Measurements from ENCODE around the gene TATDN3.

The TATDN3 gene

DNA sequence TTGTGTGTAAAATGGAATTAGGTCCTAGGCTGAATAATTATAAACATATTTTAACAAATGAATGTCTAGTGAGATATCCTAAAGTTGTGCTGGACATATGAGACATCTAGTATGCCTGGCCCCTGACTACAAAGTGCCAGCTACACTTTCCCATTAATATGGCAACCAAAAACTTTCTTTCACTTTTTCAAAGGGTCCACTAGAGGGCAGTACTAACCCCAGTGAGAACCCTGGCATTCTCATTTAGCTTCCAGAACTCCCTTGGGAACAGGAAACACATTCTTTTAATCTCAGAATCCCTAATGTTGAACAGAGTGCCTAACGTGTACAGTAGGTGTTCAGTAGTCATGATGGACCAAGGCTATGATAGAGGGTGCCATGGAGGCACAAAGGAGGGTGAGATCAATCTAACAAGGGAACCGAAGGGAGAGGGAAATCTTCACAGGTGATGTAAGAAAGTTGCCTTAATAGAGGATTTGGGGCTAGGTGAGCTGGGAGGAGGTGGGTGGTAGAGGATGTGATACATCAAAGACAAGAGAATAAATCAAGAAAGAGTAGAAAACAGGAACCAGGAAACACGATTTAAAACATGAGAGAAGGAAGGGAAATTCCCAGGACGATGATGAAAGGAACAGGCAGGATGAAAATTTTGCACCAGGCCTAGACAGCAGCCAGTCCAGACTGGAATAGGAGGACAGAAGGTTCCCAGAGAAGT, 41.7 kb upstream of the TATDN3 start:
- WGBS, 2 donors (ENCODE audit: extremely low coverage in 2 of 2, insufficient read length in 2 of 2, insufficient replicate concordance in 1 of 2) = no CpG with 5 or more reads among the region's 4 CpGs
- Histone ChIP-seq H3K9me3 (replicated peaks in 1 of 2; ENCODE audit: control insufficient read depth in 2 of 2, insufficient read depth in 1 of 2, low read depth in 1 of 2, low read length in 2 of 2) (peaks cover 0 to 8% of the 10 kb centered on the region in 2 donors), H3K36me3 (replicated peaks in 1 of 2; ENCODE audit: control insufficient read depth in 2 of 2, insufficient read depth in 2 of 2, low read length in 2 of 2) (peaks cover 0 to 15% of the 10 kb centered on the region in 2 donors), H3K14ac (ENCODE audit: low read length) (no peak overlapping the region), H3K23ac (ENCODE audit: low read depth, low read length, poor library complexity) (no peak overlapping the region), H3K79me1 (ENCODE audit: low read depth, low read length) (peaks cover 5% of the 10 kb centered on the region), H3K4ac (ENCODE audit: low read length) (no peak overlapping the region), H2BK120ac (ENCODE audit: low read depth, low read length) (no peak overlapping the region), H4K91ac (ENCODE audit: low read depth, low read length, poor library complexity) (no peak overlapping the region), H4K8ac (ENCODE audit: low read depth, low read length) (no peak overlapping the region), H3K27ac (replicated peaks; ENCODE audit: low read length) (no peak overlapping the region), H2AFZ (ENCODE audit: low read length) (no peak overlapping the region), H3K4me2 (ENCODE audit: insufficient read depth, low read length, poor library complexity, severe bottlenecking) (no peak overlapping the region), H3K4me3 (ENCODE audit: low read length in 2 of 2) (no peak overlapping the region), H2BK15ac (ENCODE audit: low read length) (no peak overlapping the region), H2AK5ac (ENCODE audit: low read depth, low read length) (no peak overlapping the region), H3K9ac (ENCODE audit: low read depth, low read length, poor library complexity) (no peak overlapping the region), H3K4me1 (ENCODE audit: control insufficient read depth in 2 of 2, insufficient read depth in 1 of 2, low read depth in 1 of 2, low read length in 2 of 2) (no peaks in the 10 kb centered on the region), H3K27me3 (ENCODE audit: control insufficient read depth in 3 of 3, insufficient read depth in 3 of 3, low read depth in 1 of 3, low read length in 3 of 3) (no peaks in the 10 kb centered on the region), H2BK5ac (ENCODE audit: low read length) (no peak overlapping the region), H2BK12ac (ENCODE audit: low read length) (no peak overlapping the region), H3K18ac (ENCODE audit: low read length) (no peak overlapping the region)
- DNase-seq (ENCODE audit: low spot score) = peak; percentile 55

DNA sequence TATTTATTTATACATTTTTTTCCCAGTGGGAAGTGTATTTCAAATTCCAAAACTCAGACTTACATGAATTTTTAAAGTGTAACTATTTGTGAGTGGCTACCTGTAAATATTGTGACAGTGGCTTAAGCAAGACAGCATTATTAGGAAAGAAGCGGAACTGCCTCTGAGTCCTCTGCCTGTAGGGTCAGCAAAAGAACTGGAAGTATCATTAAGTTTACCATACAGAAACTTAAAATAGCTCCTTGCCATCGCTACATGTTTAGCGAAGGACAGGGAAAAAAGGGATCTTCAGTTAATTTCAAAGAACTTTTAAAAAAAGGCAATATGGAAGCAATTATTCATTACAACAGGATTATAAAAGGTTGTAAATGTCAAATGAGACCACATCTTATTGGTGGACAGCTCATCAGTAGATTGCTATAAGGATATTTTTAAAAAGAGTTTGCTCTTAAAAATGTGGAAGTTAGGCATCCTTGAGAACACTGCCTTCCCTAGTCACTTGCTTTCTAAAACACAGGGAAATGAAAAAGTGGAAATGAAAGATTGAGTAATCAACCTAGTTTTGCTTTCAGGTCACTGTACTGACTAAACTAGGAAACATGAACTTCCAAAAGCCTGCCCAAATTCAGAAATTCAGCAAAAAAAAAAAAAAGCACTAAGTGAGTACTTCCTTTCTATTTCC, 39.3 kb upstream of the TATDN3 start:
- peaks cover 2 to 32% of the 10 kb centered on the region in 2 donors for H3K36me3 ChIP-seq (replicated peaks in 1 of 2; ENCODE audit: control insufficient read depth in 2 of 2, insufficient read depth in 2 of 2, low read length in 2 of 2)
- no peak overlapping the region for H3K23ac ChIP-seq (ENCODE audit: low read depth, low read length, poor library complexity)
- no peaks in the 10 kb centered on the region for H3K9me3 ChIP-seq (replicated peaks in 1 of 2; ENCODE audit: control insufficient read depth in 2 of 2, insufficient read depth in 1 of 2, low read depth in 1 of 2, low read length in 2 of 2)
- H2BK120ac ChIP-seq (ENCODE audit: low read depth, low read length) = no peak overlapping the region
- H2AFZ ChIP-seq (ENCODE audit: low read length) = no peak overlapping the region
- no peak overlapping the region for H2AK5ac ChIP-seq (ENCODE audit: low read depth, low read length)
- H3K27me3 ChIP-seq (ENCODE audit: control insufficient read depth in 3 of 3, insufficient read depth in 3 of 3, low read depth in 1 of 3, low read length in 3 of 3) = no peaks in the 10 kb centered on the region
- H3K4me2 ChIP-seq (ENCODE audit: insufficient read depth, low read length, poor library complexity, severe bottlenecking) = no peak overlapping the region
- H4K91ac ChIP-seq (ENCODE audit: low read depth, low read length, poor library complexity) = no peak overlapping the region
- H4K8ac ChIP-seq (ENCODE audit: low read depth, low read length) = no peak overlapping the region
- no peak overlapping the region for H3K14ac ChIP-seq (ENCODE audit: low read length)
- H3K4ac ChIP-seq (ENCODE audit: low read length) = no peak overlapping the region
- H3K4me3 ChIP-seq (ENCODE audit: low read length in 2 of 2) = no peak overlapping the region
- H3K9ac ChIP-seq (ENCODE audit: low read depth, low read length, poor library complexity) = no peak overlapping the region
- H3K4me1 ChIP-seq (ENCODE audit: control insufficient read depth in 2 of 2, insufficient read depth in 1 of 2, low read depth in 1 of 2, low read length in 2 of 2) = no peaks in the 10 kb centered on the region
- no CpG with 5 or more reads among the region's 3 CpGs for WGBS, 2 donors (ENCODE audit: extremely low coverage in 2 of 2, insufficient read length in 2 of 2, insufficient replicate concordance in 1 of 2)
- H3K79me1 ChIP-seq (ENCODE audit: low read depth, low read length) = peaks cover 5% of the 10 kb centered on the region
- no peak overlapping the region for H3K27ac ChIP-seq (replicated peaks; ENCODE audit: low read length)
- H2BK15ac ChIP-seq (ENCODE audit: low read length) = no peak overlapping the region
- no peak overlapping the region for H2BK5ac ChIP-seq (ENCODE audit: low read length)
- no peak overlapping the region for H3K18ac ChIP-seq (ENCODE audit: low read length)
- no peak for DNase-seq (ENCODE audit: low spot score)
- H2BK12ac ChIP-seq (ENCODE audit: low read length) = no peak overlapping the region

DNA sequence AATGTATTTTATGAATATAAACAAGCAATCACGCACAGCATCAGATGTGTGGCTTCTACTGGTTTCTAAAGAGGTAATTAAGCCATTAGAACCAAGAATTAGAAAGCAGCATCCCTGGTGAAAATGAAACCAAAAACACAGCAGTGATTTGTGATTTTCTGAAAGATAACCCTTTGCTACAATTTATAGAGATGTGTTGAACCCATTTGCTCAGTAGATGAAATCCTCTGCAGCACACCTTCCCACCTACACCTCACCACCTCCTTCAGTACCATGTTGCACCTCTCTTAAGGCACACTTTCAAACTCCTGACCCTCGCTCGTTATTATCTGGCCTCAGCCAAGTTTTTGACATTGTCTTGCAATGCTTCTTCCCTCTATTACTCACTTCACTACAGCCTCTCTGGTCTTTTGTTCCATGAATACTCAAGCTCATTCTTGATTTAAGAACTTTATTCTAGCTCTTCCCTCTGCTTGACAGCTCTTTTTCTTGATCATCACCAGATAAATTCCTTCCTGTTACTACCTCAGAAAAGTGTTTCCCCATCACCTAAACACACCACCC, 38.7 kb upstream of the TATDN3 start:
- no peak overlapping the region for H3K4me3 ChIP-seq (ENCODE audit: low read length in 2 of 2)
- no CpG with 5 or more reads among the region's 3 CpGs for WGBS, 2 donors (ENCODE audit: extremely low coverage in 2 of 2, insufficient read length in 2 of 2, insufficient replicate concordance in 1 of 2)
- no peak overlapping the region for H2BK12ac ChIP-seq (ENCODE audit: low read length)
- no peak overlapping the region for H2AK5ac ChIP-seq (ENCODE audit: low read depth, low read length)
- no peak overlapping the region for H4K91ac ChIP-seq (ENCODE audit: low read depth, low read length, poor library complexity)
- H3K9ac ChIP-seq (ENCODE audit: low read depth, low read length, poor library complexity) = no peak overlapping the region
- no peak overlapping the region for H2BK120ac ChIP-seq (ENCODE audit: low read depth, low read length)
- H2BK15ac ChIP-seq (ENCODE audit: low read length) = no peak overlapping the region
- no peak overlapping the region for H4K8ac ChIP-seq (ENCODE audit: low read depth, low read length)
- no peak overlapping the region for H2BK5ac ChIP-seq (ENCODE audit: low read length)
- H3K4me2 ChIP-seq (ENCODE audit: insufficient read depth, low read length, poor library complexity, severe bottlenecking) = no peak overlapping the region
- no peak for DNase-seq (ENCODE audit: low spot score)
- H3K36me3 ChIP-seq (replicated peaks in 1 of 2; ENCODE audit: control insufficient read depth in 2 of 2, insufficient read depth in 2 of 2, low read length in 2 of 2) = peaks cover 2 to 36% of the 10 kb centered on the region in 2 donors
- no peak overlapping the region for H3K27ac ChIP-seq (replicated peaks; ENCODE audit: low read length)
- no peaks in the 10 kb centered on the region for H3K9me3 ChIP-seq (replicated peaks in 1 of 2; ENCODE audit: control insufficient read depth in 2 of 2, insufficient read depth in 1 of 2, low read depth in 1 of 2, low read length in 2 of 2)
- H3K27me3 ChIP-seq (ENCODE audit: control insufficient read depth in 3 of 3, insufficient read depth in 3 of 3, low read depth in 1 of 3, low read length in 3 of 3) = no peaks in the 10 kb centered on the region
- H3K14ac ChIP-seq (ENCODE audit: low read length) = no peak overlapping the region
- H3K4ac ChIP-seq (ENCODE audit: low read length) = no peak overlapping the region
- H3K18ac ChIP-seq (ENCODE audit: low read length) = no peak overlapping the region
- H3K4me1 ChIP-seq (ENCODE audit: control insufficient read depth in 2 of 2, insufficient read depth in 1 of 2, low read depth in 1 of 2, low read length in 2 of 2) = no peaks in the 10 kb centered on the region
- no peak overlapping the region for H3K23ac ChIP-seq (ENCODE audit: low read depth, low read length, poor library complexity)
- H2AFZ ChIP-seq (ENCODE audit: low read length) = no peak overlapping the region
- H3K79me1 ChIP-seq (ENCODE audit: low read depth, low read length) = peaks cover 3% of the 10 kb centered on the region

DNA sequence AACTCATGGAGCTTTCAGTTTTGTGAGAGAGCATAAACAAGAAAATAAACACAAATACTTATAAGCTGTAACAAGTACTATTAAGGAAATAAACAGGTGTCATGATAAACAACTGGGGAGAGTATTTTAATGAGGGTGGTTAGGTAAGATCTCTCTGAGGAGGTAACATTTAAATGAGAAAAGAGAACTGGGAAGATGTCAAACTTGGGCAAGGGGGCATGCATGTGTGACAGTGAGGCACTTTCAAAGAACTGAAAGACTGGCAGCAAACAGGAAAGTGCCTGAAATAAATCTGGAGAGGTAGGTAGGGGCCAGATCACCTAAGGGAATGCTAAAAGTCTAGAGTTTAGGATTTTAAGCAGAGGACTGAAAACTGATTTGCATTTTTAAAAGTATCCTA, 37.9 kb upstream of the TATDN3 start:
- DNase-seq (ENCODE audit: low spot score) = no peak
- Histone ChIP-seq H3K23ac (ENCODE audit: low read depth, low read length, poor library complexity) (no peak overlapping the region), H2BK15ac (ENCODE audit: low read length) (no peak overlapping the region), H3K4me2 (ENCODE audit: insufficient read depth, low read length, poor library complexity, severe bottlenecking) (no peak overlapping the region), H3K18ac (ENCODE audit: low read length) (no peak overlapping the region), H2BK5ac (ENCODE audit: low read length) (no peak overlapping the region), H3K27ac (replicated peaks; ENCODE audit: low read length) (no peak overlapping the region), H3K4ac (ENCODE audit: low read length) (no peak overlapping the region), H2BK12ac (ENCODE audit: low read length) (no peak overlapping the region), H4K8ac (ENCODE audit: low read depth, low read length) (no peak overlapping the region), H4K91ac (ENCODE audit: low read depth, low read length, poor library complexity) (no peak overlapping the region), H3K4me3 (ENCODE audit: low read length in 2 of 2) (no peak overlapping the region), H3K9ac (ENCODE audit: low read depth, low read length, poor library complexity) (no peak overlapping the region), H3K79me1 (ENCODE audit: low read depth, low read length) (peaks cover 3% of the 10 kb centered on the region), H2AK5ac (ENCODE audit: low read depth, low read length) (no peak overlapping the region), H2AFZ (ENCODE audit: low read length) (no peak overlapping the region), H3K36me3 (replicated peaks in 1 of 2; ENCODE audit: control insufficient read depth in 2 of 2, insufficient read depth in 2 of 2, low read length in 2 of 2) (peaks cover 2 to 38% of the 10 kb centered on the region in 2 donors), H3K9me3 (replicated peaks in 1 of 2; ENCODE audit: control insufficient read depth in 2 of 2, insufficient read depth in 1 of 2, low read depth in 1 of 2, low read length in 2 of 2) (no peaks in the 10 kb centered on the region), H2BK120ac (ENCODE audit: low read depth, low read length) (no peak overlapping the region), H3K14ac (ENCODE audit: low read length) (no peak overlapping the region), H3K27me3 (ENCODE audit: control insufficient read depth in 3 of 3, insufficient read depth in 3 of 3, low read depth in 1 of 3, low read length in 3 of 3) (no peaks in the 10 kb centered on the region), H3K4me1 (ENCODE audit: control insufficient read depth in 2 of 2, insufficient read depth in 1 of 2, low read depth in 1 of 2, low read length in 2 of 2) (no peaks in the 10 kb centered on the region)

All from neuronal stem cell (in vitro differentiated cells).